HG03175 (cell line): ENCODE data around the gene NLE1.
"Not testable (repeated sequence)": the region's sequence is repeated elsewhere in the genome, so short reads cannot be mapped to it uniquely, and the experiment has no call there.

Source experiments
- ATAC-seq: cut with Tn5 transposase; IDR thresholded peaks from one replicate; pipeline ENCODE4 v1.9.1; 2021; ENCODE audit warnings: mild to moderate bottlenecking, moderate library complexity; ENCODE audit not compliant: unreplicated experiment

The NLE1 gene

GRCh38 chr17:35129973-35130351, 12.1 kb downstream of the NLE1 start:
- no peak for ATAC-seq

GRCh38 chr17:35129154-35129972, 12.7 kb downstream of the NLE1 start:
- no peak for ATAC-seq

- ATAC-seq: no peak
Observed at GRCh38 chr17:35127751-35128514, 14.2 kb downstream of the NLE1 start.

GRCh38 chr17:35121315-35121714, 20.8 kb downstream of the NLE1 start, which contains the start of gene FNDC8:
Gene FNDC8, plus strand, starts transcription at chr17:35121615. Its CDS starts 79 bp downstream, at chr17:35121694.
- ATAC-seq: no peak

GRCh38 chr17:35119370-35120165, 22.5 kb downstream of the NLE1 start, which contains the start of gene RAD51D:
Gene RAD51D, minus strand, starts transcription at chr17:35119860. Its CDS starts 247 bp downstream, at chr17:35119613.
- ATAC-seq: peak; percentile 87

- no peak for ATAC-seq
Observed at GRCh38 chr17:35117984-35118383, 24.1 kb downstream of the NLE1 start.

- no peak for ATAC-seq
Observed at GRCh38 chr17:35116845-35117244, 25.3 kb downstream of the NLE1 start.

- ATAC-seq: not testable (repeated sequence)
Observed at GRCh38 chr17:35110791-35111190, 31.3 kb downstream of the NLE1 start.

- ATAC-seq: no peak
Observed at GRCh38 chr17:35104844-35105450, 37.2 kb downstream of the NLE1 start.

- ATAC-seq: no peak
Observed at GRCh38 chr17:35103271-35103670, 38.8 kb downstream of the NLE1 start.

GRCh38 chr17:35101725-35102124, 40.4 kb downstream of the NLE1 start:
- no peak for ATAC-seq

GRCh38 chr17:35101036-35101435, 41.1 kb downstream of the NLE1 start:
- no peak for ATAC-seq

- no peak for ATAC-seq
Observed at GRCh38 chr17:35099908-35100307, 42.2 kb downstream of the NLE1 start.

- ATAC-seq: no peak
Observed at GRCh38 chr17:35097776-35098175, 44.3 kb downstream of the NLE1 start.

GRCh38 chr17:35095741-35096140, 46.4 kb downstream of the NLE1 start:
- no peak for ATAC-seq

- ATAC-seq: no peak
Observed at GRCh38 chr17:35094902-35095301, 47.2 kb downstream of the NLE1 start.

- not testable (repeated sequence) for ATAC-seq
Observed at GRCh38 chr17:35090707-35091106, 51.4 kb downstream of the NLE1 start.

- peak; percentile 14 for ATAC-seq
Observed at GRCh38 chr17:35089586-35090296, 52.4 kb downstream of the NLE1 start.

- peak; percentile 79 for ATAC-seq
Observed at GRCh38 chr17:35088881-35089585, 53.1 kb downstream of the NLE1 start.
